LNCaP clone FGC (cell line): ENCODE data around the gene ABCC5.
"Not testable (repeated sequence)": the region's sequence is repeated elsewhere in the genome, so short reads cannot be mapped to it uniquely, and the experiment has no call there.

Source experiments
- DNase-seq: peaks from one replicate; pipeline ENCODE4 v3.0.0-alpha.2; 2011; ENCODE audit warnings: low read depth
- H3K4me3 ChIP-seq: 2 replicates; pipeline ENCODE4 v1.5.1; 2011; ENCODE audit warnings: mild to moderate bottlenecking, low read depth, low read length, control low read depth
- TF ChIP-seq, protein P1 (sequence below): IDR thresholded peaks from 2 replicates; pipeline ENCODE4 v1.5.1; 2012; ENCODE audit warnings: mild to moderate bottlenecking; ENCODE audit not compliant: control insufficient read depth, insufficient read depth; ENCODE audit errors: extremely low read depth

The ABCC5 gene

GRCh38 chr3:184016811-184017671 lies 643 bp downstream of the ABCC5 start:
- TF ChIP-seq, protein P1, sequence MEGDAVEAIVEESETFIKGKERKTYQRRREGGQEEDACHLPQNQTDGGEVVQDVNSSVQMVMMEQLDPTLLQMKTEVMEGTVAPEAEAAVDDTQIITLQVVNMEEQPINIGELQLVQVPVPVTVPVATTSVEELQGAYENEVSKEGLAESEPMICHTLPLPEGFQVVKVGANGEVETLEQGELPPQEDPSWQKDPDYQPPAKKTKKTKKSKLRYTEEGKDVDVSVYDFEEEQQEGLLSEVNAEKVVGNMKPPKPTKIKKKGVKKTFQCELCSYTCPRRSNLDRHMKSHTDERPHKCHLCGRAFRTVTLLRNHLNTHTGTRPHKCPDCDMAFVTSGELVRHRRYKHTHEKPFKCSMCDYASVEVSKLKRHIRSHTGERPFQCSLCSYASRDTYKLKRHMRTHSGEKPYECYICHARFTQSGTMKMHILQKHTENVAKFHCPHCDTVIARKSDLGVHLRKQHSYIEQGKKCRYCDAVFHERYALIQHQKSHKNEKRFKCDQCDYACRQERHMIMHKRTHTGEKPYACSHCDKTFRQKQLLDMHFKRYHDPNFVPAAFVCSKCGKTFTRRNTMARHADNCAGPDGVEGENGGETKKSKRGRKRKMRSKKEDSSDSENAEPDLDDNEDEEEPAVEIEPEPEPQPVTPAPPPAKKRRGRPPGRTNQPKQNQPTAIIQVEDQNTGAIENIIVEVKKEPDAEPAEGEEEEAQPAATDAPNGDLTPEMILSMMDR, result peak; percentile 88
- H3K4me3 ChIP-seq, result peak overlapping the region; percentile 88
- no peak for DNase-seq

DNA sequence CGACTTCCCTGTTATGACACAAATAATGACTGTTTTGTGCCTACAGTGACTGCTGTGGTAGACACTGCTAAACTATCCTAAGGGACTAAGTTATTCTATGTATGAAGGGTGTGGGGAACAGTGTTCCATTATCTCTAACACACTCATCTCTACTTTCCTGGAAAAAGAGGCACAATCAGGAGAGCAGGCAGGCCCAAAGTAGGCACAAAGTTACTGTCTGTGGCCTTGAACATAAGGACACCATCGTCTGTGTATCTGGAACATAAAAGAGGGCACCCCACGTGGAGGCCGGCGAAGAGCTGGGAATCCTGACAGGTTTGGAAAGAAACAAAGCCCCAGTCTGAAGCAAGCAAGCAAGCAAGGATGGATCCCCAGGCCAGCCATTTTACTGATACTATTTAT lies 1.5 kb downstream of the ABCC5 start:
- H3K4me3 ChIP-seq, result 0 out of 2 replicates have a peak overlapping the region, but pooled peaks have one; percentile 0
- DNase-seq, result no peak
- TF ChIP-seq, protein P1, result no peak

GRCh38 chr3:184015381-184016019 lies 2.2 kb downstream of the ABCC5 start:
- TF ChIP-seq, protein P1, result no peak
- DNase-seq, result no peak
- H3K4me3 ChIP-seq, result no peak overlapping the region

GRCh38 chr3:184011937-184012889 lies 5.5 kb downstream of the ABCC5 start:
- DNase-seq, result peak; percentile 91
- TF ChIP-seq, protein P1, result no peak
- no peak overlapping the region for H3K4me3 ChIP-seq

GRCh38 chr3:184011230-184011876 lies 6.3 kb downstream of the ABCC5 start:
- H3K4me3 ChIP-seq, result no peak overlapping the region
- TF ChIP-seq, protein P1, result no peak
- peak; percentile 92 for DNase-seq

GRCh38 chr3:184008161-184008560 lies 9.5 kb downstream of the ABCC5 start:
- H3K4me3 ChIP-seq, result no peak overlapping the region
- DNase-seq, result peak; percentile 97
- TF ChIP-seq, protein P1, result no peak

DNA sequence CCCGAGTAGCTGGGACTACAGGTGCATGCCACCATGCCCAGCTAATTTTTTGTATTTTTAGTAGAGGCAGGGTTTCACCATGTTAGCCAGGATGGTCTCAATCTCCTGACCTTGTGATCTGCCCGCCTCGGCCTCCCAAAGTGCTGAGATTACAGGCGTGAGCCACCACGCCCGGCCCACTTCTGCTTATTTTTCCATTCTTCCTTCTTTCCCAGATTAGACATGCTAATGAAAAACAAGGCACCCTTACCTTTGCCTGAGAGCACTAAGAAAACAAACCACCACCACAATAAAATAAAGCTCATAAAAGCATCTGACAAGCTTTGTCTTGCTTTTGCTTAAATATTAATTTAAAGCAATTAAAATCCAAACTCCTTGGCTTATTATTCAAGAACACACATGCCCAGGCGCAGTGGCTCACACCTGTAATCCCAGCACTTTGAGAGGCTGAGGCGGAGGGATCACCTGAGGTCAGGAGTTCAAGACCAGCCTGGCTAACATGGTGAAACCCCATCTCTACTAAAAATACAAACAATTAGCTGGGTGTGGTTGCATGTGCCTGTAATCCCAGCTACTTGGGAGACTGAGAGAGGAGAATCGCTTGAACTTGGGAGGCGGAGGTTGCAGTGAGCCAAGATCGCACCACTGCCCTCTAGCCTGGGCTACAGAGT lies 10.4 kb downstream of the ABCC5 start:
- not testable (repeated sequence) for H3K4me3 ChIP-seq, DNase-seq
